PC-9 (cell line): ENCODE data around the gene DNAH9.

Source experiments
- EZH2 ChIP-seq: fragments of 200-600 bp; sonication (generic); IDR thresholded peaks from 2 replicates; pipeline ENCODE4 v1.8.0; 2017; ENCODE audit warnings: antibody characterized with exemption, low read depth
- TF ChIP-seq, protein P1 (sequence below): fragments of 200-600 bp; sonication (generic); conservative IDR thresholded peaks from 2 replicates; pipeline ENCODE4 v1.6.1; 2017; ENCODE audit warnings: mixed run types, antibody characterized with exemption, mild to moderate bottlenecking, moderate library complexity

DNA sequence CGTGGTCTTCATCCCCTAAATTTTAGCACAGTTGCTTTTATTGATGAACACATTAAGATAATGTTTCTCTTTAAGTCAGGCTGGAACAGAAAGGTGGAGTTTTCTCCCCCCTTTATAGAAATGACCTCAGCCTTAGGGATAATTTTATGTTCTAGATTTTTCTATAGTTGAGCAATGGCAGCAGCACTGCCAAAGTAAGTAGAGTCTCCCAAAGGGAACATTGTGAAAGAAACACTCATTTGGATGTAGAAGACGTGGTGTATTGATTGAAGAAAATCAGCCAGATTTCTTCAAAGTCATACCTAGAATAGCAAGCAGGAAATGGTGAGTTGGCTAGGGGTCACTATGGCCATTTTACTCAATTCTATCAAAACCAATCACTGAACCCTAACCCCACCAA, 122.5 kb downstream of the DNAH9 start:
- TF ChIP-seq, protein P1, sequence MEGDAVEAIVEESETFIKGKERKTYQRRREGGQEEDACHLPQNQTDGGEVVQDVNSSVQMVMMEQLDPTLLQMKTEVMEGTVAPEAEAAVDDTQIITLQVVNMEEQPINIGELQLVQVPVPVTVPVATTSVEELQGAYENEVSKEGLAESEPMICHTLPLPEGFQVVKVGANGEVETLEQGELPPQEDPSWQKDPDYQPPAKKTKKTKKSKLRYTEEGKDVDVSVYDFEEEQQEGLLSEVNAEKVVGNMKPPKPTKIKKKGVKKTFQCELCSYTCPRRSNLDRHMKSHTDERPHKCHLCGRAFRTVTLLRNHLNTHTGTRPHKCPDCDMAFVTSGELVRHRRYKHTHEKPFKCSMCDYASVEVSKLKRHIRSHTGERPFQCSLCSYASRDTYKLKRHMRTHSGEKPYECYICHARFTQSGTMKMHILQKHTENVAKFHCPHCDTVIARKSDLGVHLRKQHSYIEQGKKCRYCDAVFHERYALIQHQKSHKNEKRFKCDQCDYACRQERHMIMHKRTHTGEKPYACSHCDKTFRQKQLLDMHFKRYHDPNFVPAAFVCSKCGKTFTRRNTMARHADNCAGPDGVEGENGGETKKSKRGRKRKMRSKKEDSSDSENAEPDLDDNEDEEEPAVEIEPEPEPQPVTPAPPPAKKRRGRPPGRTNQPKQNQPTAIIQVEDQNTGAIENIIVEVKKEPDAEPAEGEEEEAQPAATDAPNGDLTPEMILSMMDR, result no peak
- TF ChIP-seq EZH2, result no peak
